ENCODE measurements around the gene PIEZO2. TPM values are rescaled to one million over a fixed set of nuclear protein-coding genes. Genes with fewer than 3 reads are reported as not detected.

PIEZO2 gene
- polyA plus RNA-seq, 1 donor from 2014 or later = 0.30 TPM

DNA sequence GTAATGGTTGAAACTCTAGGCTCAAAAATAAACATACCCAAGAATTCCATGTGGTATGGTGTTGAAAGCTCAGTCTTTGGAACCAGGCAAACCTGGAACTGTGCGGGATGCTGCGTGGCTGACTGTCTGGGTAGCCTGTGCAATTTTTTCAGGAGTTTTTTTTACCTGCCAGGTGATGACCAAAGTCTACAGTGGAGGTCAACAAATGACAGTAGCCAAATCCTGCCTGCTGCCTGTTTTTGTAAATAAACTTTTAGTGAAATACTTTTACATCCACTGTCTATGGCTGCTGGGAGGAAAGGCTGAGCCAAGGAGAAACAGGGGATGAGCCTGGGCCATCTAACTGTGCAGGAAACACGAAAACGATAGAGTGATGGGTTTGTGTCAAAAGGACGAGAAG, 240.6 kb downstream of the PIEZO2 start:
- H3K4me2 ChIP-seq (ENCODE audit: low read length) = no peak overlapping the region
- no peak overlapping the region for H3K4me3 ChIP-seq (ENCODE audit: low read length)
- H4K20me1 ChIP-seq (ENCODE audit: insufficient read depth) = no peaks in the 10 kb centered on the region
- H2AFZ ChIP-seq (ENCODE audit: low read depth, low read length) = no peak overlapping the region
- no peaks in the 10 kb centered on the region for H3K79me2 ChIP-seq (replicated peaks; ENCODE audit: insufficient read depth, low read length)
- no peak overlapping the region for H3K9ac ChIP-seq (ENCODE audit: low read length)
- no peaks in the 10 kb centered on the region for H3K27me3 ChIP-seq (ENCODE audit: insufficient read depth, low read depth, low read length)
- no peaks in the 10 kb centered on the region for H3K9me2 ChIP-seq (ENCODE audit: insufficient read depth, low read length)
- H3F3A ChIP-seq (ENCODE audit: insufficient read depth, low read length, poor library complexity, severe bottlenecking) = no peaks in the 10 kb centered on the region
- H3K36me3 ChIP-seq (ENCODE audit: insufficient read depth, low read length) = no peaks in the 10 kb centered on the region
- no peak overlapping the region for H3K27ac ChIP-seq (ENCODE audit: low read length)
- TF ChIP-seq EZH2 (IDR thresholded peaks at IDR 0.05; ENCODE audit: borderline replicate concordance, insufficient read depth, low read length, poor library complexity, severe bottlenecking) (no peak), EP300 (conservative IDR thresholded peaks at IDR 0.05; ENCODE audit: poor library complexity, severe bottlenecking) (no peak), RAD21 (conservative IDR thresholded peaks at IDR 0.05) (no peak), POLR2AphosphoS5 (IDR thresholded peaks at IDR 0.05) (no peak), TAF1 (IDR thresholded peaks at IDR 0.05; ENCODE audit: low read depth) (no peak)
- TF ChIP-seq, protein P1, sequence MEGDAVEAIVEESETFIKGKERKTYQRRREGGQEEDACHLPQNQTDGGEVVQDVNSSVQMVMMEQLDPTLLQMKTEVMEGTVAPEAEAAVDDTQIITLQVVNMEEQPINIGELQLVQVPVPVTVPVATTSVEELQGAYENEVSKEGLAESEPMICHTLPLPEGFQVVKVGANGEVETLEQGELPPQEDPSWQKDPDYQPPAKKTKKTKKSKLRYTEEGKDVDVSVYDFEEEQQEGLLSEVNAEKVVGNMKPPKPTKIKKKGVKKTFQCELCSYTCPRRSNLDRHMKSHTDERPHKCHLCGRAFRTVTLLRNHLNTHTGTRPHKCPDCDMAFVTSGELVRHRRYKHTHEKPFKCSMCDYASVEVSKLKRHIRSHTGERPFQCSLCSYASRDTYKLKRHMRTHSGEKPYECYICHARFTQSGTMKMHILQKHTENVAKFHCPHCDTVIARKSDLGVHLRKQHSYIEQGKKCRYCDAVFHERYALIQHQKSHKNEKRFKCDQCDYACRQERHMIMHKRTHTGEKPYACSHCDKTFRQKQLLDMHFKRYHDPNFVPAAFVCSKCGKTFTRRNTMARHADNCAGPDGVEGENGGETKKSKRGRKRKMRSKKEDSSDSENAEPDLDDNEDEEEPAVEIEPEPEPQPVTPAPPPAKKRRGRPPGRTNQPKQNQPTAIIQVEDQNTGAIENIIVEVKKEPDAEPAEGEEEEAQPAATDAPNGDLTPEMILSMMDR (IDR thresholded peaks at IDR 0.05; ENCODE audit: poor library complexity, severe bottlenecking) = no peak
- TF ChIP-seq, protein P2, sequence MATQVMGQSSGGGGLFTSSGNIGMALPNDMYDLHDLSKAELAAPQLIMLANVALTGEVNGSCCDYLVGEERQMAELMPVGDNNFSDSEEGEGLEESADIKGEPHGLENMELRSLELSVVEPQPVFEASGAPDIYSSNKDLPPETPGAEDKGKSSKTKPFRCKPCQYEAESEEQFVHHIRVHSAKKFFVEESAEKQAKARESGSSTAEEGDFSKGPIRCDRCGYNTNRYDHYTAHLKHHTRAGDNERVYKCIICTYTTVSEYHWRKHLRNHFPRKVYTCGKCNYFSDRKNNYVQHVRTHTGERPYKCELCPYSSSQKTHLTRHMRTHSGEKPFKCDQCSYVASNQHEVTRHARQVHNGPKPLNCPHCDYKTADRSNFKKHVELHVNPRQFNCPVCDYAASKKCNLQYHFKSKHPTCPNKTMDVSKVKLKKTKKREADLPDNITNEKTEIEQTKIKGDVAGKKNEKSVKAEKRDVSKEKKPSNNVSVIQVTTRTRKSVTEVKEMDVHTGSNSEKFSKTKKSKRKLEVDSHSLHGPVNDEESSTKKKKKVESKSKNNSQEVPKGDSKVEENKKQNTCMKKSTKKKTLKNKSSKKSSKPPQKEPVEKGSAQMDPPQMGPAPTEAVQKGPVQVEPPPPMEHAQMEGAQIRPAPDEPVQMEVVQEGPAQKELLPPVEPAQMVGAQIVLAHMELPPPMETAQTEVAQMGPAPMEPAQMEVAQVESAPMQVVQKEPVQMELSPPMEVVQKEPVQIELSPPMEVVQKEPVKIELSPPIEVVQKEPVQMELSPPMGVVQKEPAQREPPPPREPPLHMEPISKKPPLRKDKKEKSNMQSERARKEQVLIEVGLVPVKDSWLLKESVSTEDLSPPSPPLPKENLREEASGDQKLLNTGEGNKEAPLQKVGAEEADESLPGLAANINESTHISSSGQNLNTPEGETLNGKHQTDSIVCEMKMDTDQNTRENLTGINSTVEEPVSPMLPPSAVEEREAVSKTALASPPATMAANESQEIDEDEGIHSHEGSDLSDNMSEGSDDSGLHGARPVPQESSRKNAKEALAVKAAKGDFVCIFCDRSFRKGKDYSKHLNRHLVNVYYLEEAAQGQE (IDR thresholded peaks at IDR 0.05; ENCODE audit: borderline replicate concordance) = no peak
- H3K9me3 ChIP-seq (ENCODE audit: low read length) = no peaks in the 10 kb centered on the region

DNA sequence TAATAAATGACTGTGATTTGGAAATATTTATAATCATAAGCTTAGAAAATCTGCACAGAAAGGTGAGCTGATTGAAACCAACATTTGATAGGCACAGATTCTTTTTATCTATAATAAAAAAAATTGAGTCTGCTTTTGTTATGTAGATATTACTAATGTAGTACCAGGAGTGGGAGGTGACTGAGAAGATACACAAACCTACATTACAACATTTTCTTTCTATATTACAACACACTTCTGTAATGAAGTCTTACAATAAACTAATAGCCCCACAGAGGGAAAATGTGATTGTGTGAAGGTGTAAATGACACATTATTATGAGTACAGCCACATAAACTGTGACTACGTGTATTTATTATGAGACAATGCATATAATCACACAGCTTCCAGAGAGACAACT, 241.6 kb downstream of the PIEZO2 start:
- no peaks in the 10 kb centered on the region for H3K79me2 ChIP-seq (replicated peaks; ENCODE audit: insufficient read depth, low read length)
- no peaks in the 10 kb centered on the region for H3K36me3 ChIP-seq (ENCODE audit: insufficient read depth, low read length)
- TF ChIP-seq POLR2AphosphoS5 (IDR thresholded peaks at IDR 0.05) (no peak), EZH2 (IDR thresholded peaks at IDR 0.05; ENCODE audit: borderline replicate concordance, insufficient read depth, low read length, poor library complexity, severe bottlenecking) (no peak), TAF1 (IDR thresholded peaks at IDR 0.05; ENCODE audit: low read depth) (no peak), RAD21 (conservative IDR thresholded peaks at IDR 0.05) (no peak), MXI1 (conservative IDR thresholded peaks at IDR 0.05; ENCODE audit: poor library complexity, severe bottlenecking) (no peak), SMC3 (conservative IDR thresholded peaks at IDR 0.05; ENCODE audit: poor library complexity) (no peak), EP300 (conservative IDR thresholded peaks at IDR 0.05; ENCODE audit: poor library complexity, severe bottlenecking) (no peak)
- TF ChIP-seq, protein P2 (IDR thresholded peaks at IDR 0.05; ENCODE audit: borderline replicate concordance) = no peak
- TF ChIP-seq, protein P1 (IDR thresholded peaks at IDR 0.05; ENCODE audit: poor library complexity, severe bottlenecking) = no peak
- H3K4me3 ChIP-seq (ENCODE audit: low read length) = no peak overlapping the region
- no peaks in the 10 kb centered on the region for H3F3A ChIP-seq (ENCODE audit: insufficient read depth, low read length, poor library complexity, severe bottlenecking)
- no peak overlapping the region for H3K9ac ChIP-seq (ENCODE audit: low read length)
- no peaks in the 10 kb centered on the region for H4K20me1 ChIP-seq (ENCODE audit: insufficient read depth)
- H3K27me3 ChIP-seq (ENCODE audit: insufficient read depth, low read depth, low read length) = no peaks in the 10 kb centered on the region
- H3K27ac ChIP-seq (ENCODE audit: low read length) = no peak overlapping the region
- H3K9me2 ChIP-seq (ENCODE audit: insufficient read depth, low read length) = no peaks in the 10 kb centered on the region
- no peak overlapping the region for H3K4me2 ChIP-seq (ENCODE audit: low read length)
- no peaks in the 10 kb centered on the region for H3K9me3 ChIP-seq (ENCODE audit: low read length)
- no peak overlapping the region for H2AFZ ChIP-seq (ENCODE audit: low read depth, low read length)
